Measurements from ENCODE around the gene MORN1. TPM values are rescaled to one million over a fixed set of nuclear protein-coding genes. Genes with fewer than 3 reads are reported as not detected.
A peak's percentile ranks its signal among the peaks of the same experiment; 100 is the strongest.
"Not testable (repeated sequence)": the region's sequence is repeated elsewhere in the genome, so short reads cannot be mapped to it uniquely, and the experiment has no call there.

MORN1 gene
- total RNA-seq, result 10 to 100 TPM in 2 of 4 donors, 1 to 10 TPM in 2; 5.7 to 13.4 (median 8.5) TPM

GRCh38 chr1:2391041-2391930 is at the start of gene MORN1, which contains the start of gene RER1:
MORN1 (minus strand) TSS chr1:2391554; CDS start chr1:2391533, 21 bp downstream.
RER1 (plus strand) TSS chr1:2391841; CDS start chr1:2395791, 3,950 bp downstream.
- peaks cover 46% of the 10 kb centered on the region for H3K4me1 ChIP-seq
- H3K27me3 ChIP-seq, result no peaks in the 10 kb centered on the region
- H3K4me3 ChIP-seq, result peak within 1 kb of the TSS; percentile 85
- TF ChIP-seq POLR2A (IDR thresholded peaks at IDR 0.05) (peak; percentile 38 to 73), POLR2AphosphoS5 (IDR thresholded peaks at IDR 0.05) (peak; percentile 2 to 97 (median 75))
- TF ChIP-seq, protein P1, sequence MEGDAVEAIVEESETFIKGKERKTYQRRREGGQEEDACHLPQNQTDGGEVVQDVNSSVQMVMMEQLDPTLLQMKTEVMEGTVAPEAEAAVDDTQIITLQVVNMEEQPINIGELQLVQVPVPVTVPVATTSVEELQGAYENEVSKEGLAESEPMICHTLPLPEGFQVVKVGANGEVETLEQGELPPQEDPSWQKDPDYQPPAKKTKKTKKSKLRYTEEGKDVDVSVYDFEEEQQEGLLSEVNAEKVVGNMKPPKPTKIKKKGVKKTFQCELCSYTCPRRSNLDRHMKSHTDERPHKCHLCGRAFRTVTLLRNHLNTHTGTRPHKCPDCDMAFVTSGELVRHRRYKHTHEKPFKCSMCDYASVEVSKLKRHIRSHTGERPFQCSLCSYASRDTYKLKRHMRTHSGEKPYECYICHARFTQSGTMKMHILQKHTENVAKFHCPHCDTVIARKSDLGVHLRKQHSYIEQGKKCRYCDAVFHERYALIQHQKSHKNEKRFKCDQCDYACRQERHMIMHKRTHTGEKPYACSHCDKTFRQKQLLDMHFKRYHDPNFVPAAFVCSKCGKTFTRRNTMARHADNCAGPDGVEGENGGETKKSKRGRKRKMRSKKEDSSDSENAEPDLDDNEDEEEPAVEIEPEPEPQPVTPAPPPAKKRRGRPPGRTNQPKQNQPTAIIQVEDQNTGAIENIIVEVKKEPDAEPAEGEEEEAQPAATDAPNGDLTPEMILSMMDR (IDR thresholded peaks at IDR 0.05), result no peak
- H3K27ac ChIP-seq, result peak within 1 kb of the TSS; percentile 87
- 0% methylated on average over 22 of the region's 103 CpGs for WGBS
- no peaks in the 10 kb centered on the region for H3K9me3 ChIP-seq
- peaks cover 17% of the 10 kb centered on the region for H3K36me3 ChIP-seq
- DNase-seq (ENCODE audit: low spot score in 2 of 2), result peak; percentile 99

DNA sequence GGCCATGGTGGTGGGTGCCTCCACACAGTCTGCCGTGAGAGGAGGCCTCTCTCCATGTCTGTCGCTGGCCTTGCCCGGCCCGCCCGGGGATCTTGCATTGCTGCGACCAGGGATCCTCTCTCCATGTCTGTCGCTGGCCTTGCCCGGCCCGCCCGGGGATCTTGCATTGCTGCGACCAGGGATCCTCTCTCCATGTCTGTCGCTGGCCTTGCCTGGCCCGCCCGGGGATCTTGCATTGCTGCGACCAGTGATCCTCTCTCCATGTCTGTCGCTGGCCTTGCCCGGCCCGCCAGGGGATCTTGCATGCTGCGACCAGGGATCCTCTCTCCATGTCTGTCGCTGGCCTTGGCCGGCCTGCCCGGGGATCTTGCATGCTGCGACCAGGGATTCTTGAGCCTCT is 49.0 kb upstream of the MORN1 start:
- not testable (repeated sequence) for H3K4me3 ChIP-seq, H3K36me3 ChIP-seq, H3K27ac ChIP-seq, H3K9me3 ChIP-seq
- WGBS, result 96% methylated on average over 20 of the region's 23 CpGs
- DNase-seq (ENCODE audit: low spot score in 2 of 2), result peak in 1 of 2 donors; percentile 86
- peaks cover 24% of the 10 kb centered on the region for H3K4me1 ChIP-seq
- peaks cover 73% of the 10 kb centered on the region for H3K27me3 ChIP-seq

DNA sequence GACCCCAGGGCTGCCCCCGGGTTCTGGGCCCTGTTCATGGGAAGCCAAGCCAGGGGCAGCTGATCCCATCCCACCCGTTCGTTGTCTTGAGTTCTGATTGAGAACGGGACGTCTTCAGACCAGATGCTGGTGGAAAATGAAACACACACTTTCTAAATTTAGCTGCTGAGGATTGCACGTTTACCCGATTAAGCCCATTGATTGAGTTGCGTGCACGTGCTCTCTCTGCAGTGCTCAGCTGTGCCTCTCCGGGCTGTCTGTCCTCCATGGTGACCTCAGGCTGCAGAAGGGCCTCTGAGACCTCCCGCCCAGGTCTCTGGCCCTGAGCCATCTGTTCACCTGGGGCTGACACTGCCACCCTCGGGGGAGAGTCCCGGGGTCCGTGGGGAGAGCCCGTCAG is 48.0 kb upstream of the MORN1 start:
- peaks cover 22% of the 10 kb centered on the region for H3K4me1 ChIP-seq
- 80% methylated on average over 12 of the region's 15 CpGs for WGBS
- TF ChIP-seq EP300 (IDR thresholded peaks at IDR 0.05) (no peak), POLR2AphosphoS5 (IDR thresholded peaks at IDR 0.05) (no peak), POLR2A (IDR thresholded peaks at IDR 0.05) (no peak)
- TF ChIP-seq, protein P1 (IDR thresholded peaks at IDR 0.05), result no peak
- peaks cover 71% of the 10 kb centered on the region for H3K27me3 ChIP-seq
- no peaks in the 10 kb centered on the region for H3K36me3 ChIP-seq
- H3K27ac ChIP-seq, result no peak overlapping the region
- no peak for DNase-seq (ENCODE audit: low spot score in 2 of 2)
- no peaks in the 10 kb centered on the region for H3K9me3 ChIP-seq
- H3K4me3 ChIP-seq, result no peak overlapping the region

GRCh38 chr1:2438641-2439040 is 47.3 kb upstream of the MORN1 start:
- no peaks in the 10 kb centered on the region for H3K36me3 ChIP-seq
- peaks cover 70% of the 10 kb centered on the region for H3K27me3 ChIP-seq
- 78% methylated on average over 7 of the region's 14 CpGs for WGBS
- H3K27ac ChIP-seq, result no peak overlapping the region
- H3K9me3 ChIP-seq, result no peaks in the 10 kb centered on the region
- H3K4me3 ChIP-seq, result no peak overlapping the region
- no peak for DNase-seq (ENCODE audit: low spot score in 2 of 2)
- TF ChIP-seq EP300 (IDR thresholded peaks at IDR 0.05) (no peak), POLR2AphosphoS5 (IDR thresholded peaks at IDR 0.05) (no peak), POLR2A (IDR thresholded peaks at IDR 0.05) (no peak)
- TF ChIP-seq, protein P1 (IDR thresholded peaks at IDR 0.05), result no peak
- H3K4me1 ChIP-seq, result peaks cover 17% of the 10 kb centered on the region

- TF ChIP-seq EP300 (IDR thresholded peaks at IDR 0.05) (no peak), POLR2A (IDR thresholded peaks at IDR 0.05) (no peak)
- TF ChIP-seq, protein P1 (IDR thresholded peaks at IDR 0.05), result no peak
- Histone ChIP-seq H3K27me3 (peaks cover 70% of the 10 kb centered on the region), H3K36me3 (no peaks in the 10 kb centered on the region), H3K9me3 (no peaks in the 10 kb centered on the region), H3K4me3 (no peak overlapping the region), H3K4me1 (peaks cover 13% of the 10 kb centered on the region), H3K27ac (no peak overlapping the region)
- DNase-seq (ENCODE audit: low spot score in 2 of 2), result no peak
- WGBS, result 20% methylated on average over 3 of the region's 15 CpGs
Observed at GRCh38 chr1:2438038-2438437, 46.7 kb upstream of the MORN1 start.
